ENCODE measurements around the gene DNASE1L2. TPM values are rescaled to one million over a fixed set of nuclear protein-coding genes. Genes with fewer than 3 reads are reported as not detected.

DNASE1L2 gene
- total and polyA plus RNA-seq, 2 of the 8 experiments (the other 6 are each of a cell fraction or from before 2014, with no cell fraction given), result 0.35 to 0.97 TPM

DNA sequence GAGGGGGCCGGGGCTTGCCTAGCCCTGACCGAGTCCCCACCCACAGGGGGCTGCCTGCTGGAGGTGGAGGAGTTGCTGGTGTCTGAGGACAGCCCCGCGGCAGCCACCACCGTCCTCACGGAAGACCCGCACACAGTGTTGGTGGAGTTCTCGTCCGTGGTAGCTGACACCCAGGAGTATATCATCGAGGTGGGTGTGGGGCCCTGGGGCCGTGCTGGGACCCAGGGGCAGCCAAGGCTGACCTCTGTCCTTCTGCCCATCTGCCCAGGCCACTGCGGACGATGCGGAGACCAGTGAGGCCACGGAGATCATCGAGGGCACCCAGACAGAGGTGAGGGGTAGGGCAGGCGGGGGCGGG, 1.5 kb upstream of the DNASE1L2 start (continued):
- TF ChIP-seq, protein P1, sequence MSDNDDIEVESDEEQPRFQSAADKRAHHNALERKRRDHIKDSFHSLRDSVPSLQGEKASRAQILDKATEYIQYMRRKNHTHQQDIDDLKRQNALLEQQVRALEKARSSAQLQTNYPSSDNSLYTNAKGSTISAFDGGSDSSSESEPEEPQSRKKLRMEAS (IDR thresholded peaks at IDR 0.05), result no peak
- TF ChIP-seq SAP30 (IDR thresholded peaks at IDR 0.05; ENCODE audit: insufficient read depth, insufficient replicate concordance, low read length), result no peak
- TF ChIP-seq RBBP5 (IDR thresholded peaks at IDR 0.05; ENCODE audit: borderline replicate concordance, low read depth, low read length), result no peak
- TF ChIP-seq NRF1 (IDR thresholded peaks at IDR 0.05; ENCODE audit: low read depth, low read length), result no peak
- TF ChIP-seq POLR2AphosphoS5 (IDR thresholded peaks at IDR 0.05; ENCODE audit: low read depth, low read length), result no peak
- no peak for TF ChIP-seq TAF7 (optimal IDR thresholded peaks at IDR 0.05; ENCODE audit: borderline replicate concordance, low read depth, low read length)
- TF ChIP-seq, protein P2, sequence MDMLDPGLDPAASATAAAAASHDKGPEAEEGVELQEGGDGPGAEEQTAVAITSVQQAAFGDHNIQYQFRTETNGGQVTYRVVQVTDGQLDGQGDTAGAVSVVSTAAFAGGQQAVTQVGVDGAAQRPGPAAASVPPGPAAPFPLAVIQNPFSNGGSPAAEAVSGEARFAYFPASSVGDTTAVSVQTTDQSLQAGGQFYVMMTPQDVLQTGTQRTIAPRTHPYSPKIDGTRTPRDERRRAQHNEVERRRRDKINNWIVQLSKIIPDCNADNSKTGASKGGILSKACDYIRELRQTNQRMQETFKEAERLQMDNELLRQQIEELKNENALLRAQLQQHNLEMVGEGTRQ (IDR thresholded peaks at IDR 0.05; ENCODE audit: low read length), result no peak
- no peak for TF ChIP-seq GABPA (IDR thresholded peaks at IDR 0.05; ENCODE audit: borderline replicate concordance, insufficient read depth, low read length)

Data from H1 (cell line).